Activated naive CD4-positive, alpha-beta T cell treated with anti-CD3 and anti-CD28 coated beads, Interleukin-2, amount 10 ng/mL, durations not matched to agents 7 days and 5 days (primary cell): ENCODE measurements around the gene NXPH1.

Experiments used
- CTCF ChIA-PET: fragments of 350-600 bp; sonication (Branson Sonifier 250); formaldehyde crosslinking; loops from one replicate; lab custom pipeline; 2021; ENCODE audit warnings: antibody characterized with exemption; lab: Charles Lee
- DNase-seq: peaks from one replicate; pipeline ENCODE4 v3.0.0-alpha.2; 2020
- H3K27ac Mint-ChIP-seq: one replicate; pipeline ENCODE4 v1.8.0; 2021; ENCODE audit warnings: mild to moderate bottlenecking, moderate library complexity, mixed read lengths
- H3K27me3 Mint-ChIP-seq: one replicate; pipeline ENCODE4 v1.8.0; 2021; ENCODE audit warnings: mild to moderate bottlenecking, mixed read lengths
- H3K36me3 Mint-ChIP-seq: one replicate; pipeline ENCODE4 v1.8.0; 2021; ENCODE audit warnings: mixed read lengths
- H3K4me1 Mint-ChIP-seq: one replicate; pipeline ENCODE4 v1.8.0; 2021; ENCODE audit warnings: mixed read lengths
- H3K4me3 Mint-ChIP-seq: one replicate; pipeline ENCODE4 v1.8.0; 2021; ENCODE audit warnings: mild to moderate bottlenecking, moderate library complexity, mixed read lengths
- H3K9me3 Mint-ChIP-seq: one replicate; pipeline ENCODE4 v1.8.0; 2021; ENCODE audit warnings: mixed read lengths

NXPH1 gene

DNA sequence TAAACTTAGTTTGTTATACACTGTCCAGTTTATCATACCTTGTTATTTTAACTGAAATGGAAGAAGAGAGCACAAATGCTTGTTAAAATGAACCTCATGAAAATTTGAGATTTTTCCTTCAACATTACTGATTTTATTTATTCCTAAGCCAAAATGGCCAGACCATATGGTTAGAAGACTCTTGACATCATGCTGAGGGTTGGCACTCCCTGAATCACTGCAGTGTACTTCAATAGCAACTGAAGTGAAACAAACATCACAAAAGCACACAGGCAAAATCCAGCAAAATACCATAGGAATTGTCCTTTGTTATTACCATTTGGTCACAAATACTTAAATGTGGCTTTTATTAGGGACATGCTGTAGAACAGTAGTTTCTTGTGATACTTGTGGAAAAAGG lies 347.8 kb downstream of the NXPH1 start:
- Mint-ChIP-seq H3K36me3 (no peaks in the 10 kb centered on the region), H3K27me3 (no peaks in the 10 kb centered on the region), H3K9me3 (peaks cover 4% of the 10 kb centered on the region), H3K27ac (no peak overlapping the region), H3K4me1 (no peaks in the 10 kb centered on the region), H3K4me3 (no peak overlapping the region)
- CTCF ChIA-PET = no interaction called here
- no peak for DNase-seq

DNA sequence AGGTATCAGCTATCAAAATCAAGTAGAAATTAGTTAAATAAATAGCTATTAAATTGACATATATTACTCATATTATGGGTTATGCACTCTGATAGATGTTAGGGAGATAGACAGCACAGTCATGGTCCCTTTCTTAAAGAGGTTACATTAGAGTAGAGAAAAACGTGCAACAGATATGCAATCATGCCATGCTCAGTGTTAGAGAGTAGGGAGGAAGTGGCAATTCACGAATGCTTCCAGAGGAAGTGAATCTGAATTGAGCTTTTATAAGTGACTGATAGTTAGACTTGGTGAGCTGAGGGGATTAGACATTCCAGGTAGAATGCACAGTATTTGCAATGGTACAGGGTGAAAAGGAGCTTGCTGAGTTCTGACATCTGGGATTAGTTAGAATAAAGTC lies 349.8 kb downstream of the NXPH1 start:
- Mint-ChIP-seq H3K4me1 (no peaks in the 10 kb centered on the region), H3K27ac (no peak overlapping the region), H3K9me3 (peaks cover 4% of the 10 kb centered on the region), H3K4me3 (no peak overlapping the region), H3K36me3 (no peaks in the 10 kb centered on the region), H3K27me3 (no peaks in the 10 kb centered on the region)
- CTCF ChIA-PET = interaction anchor here (1.0 kb wide), 1 partner anchor 59 kb away, joined by 3 read pairs; no protein-coding TSS in a partner anchor
- no peak for DNase-seq

- peaks cover 5% of the 10 kb centered on the region for H3K9me3 Mint-ChIP-seq
- H3K27ac Mint-ChIP-seq = no peak overlapping the region
- no peak overlapping the region for H3K4me3 Mint-ChIP-seq
- no peaks in the 10 kb centered on the region for H3K27me3 Mint-ChIP-seq
- DNase-seq = no peak
- CTCF ChIA-PET = no interaction called here
- H3K36me3 Mint-ChIP-seq = no peaks in the 10 kb centered on the region
- H3K4me1 Mint-ChIP-seq = no peaks in the 10 kb centered on the region
These were observed 351.7 kb downstream of the NXPH1 start for GRCh38 chr7:8785081-8785480.

DNA sequence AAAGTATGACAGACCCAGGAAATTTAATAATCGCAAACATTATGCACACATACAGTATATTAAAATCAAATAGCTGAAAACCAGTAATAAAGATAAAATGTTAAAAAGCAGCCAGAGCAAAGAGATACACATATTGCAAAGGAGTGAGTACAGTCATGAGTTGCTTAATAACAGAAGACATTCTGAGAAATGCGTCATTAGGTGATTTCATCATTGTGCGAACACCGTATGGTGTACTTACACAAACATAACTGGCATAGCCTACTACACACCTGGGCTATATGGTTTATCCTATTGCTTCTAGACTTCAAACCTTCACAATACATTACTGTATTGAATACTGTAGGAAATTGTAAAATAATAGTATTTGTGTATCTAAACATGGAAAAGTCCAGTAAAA lies 367.6 kb downstream of the NXPH1 start:
- Mint-ChIP-seq H3K27ac (no peak overlapping the region), H3K9me3 (peaks cover 8% of the 10 kb centered on the region), H3K4me1 (no peaks in the 10 kb centered on the region), H3K4me3 (no peak overlapping the region), H3K27me3 (no peaks in the 10 kb centered on the region), H3K36me3 (no peaks in the 10 kb centered on the region)
- CTCF ChIA-PET = no interaction called here
- no peak for DNase-seq
